HL-60 (cell line): Measurements from ENCODE around the gene NOP9.

Experiments used
- CTCF ChIP-seq: IDR thresholded peaks from one replicate; pipeline ENCODE4 v1.5.1; 2011; ENCODE audit warnings: low read length, control low read depth, inconsistent platforms; ENCODE audit not compliant: insufficient read depth
- GABPA ChIP-seq: IDR thresholded peaks from 2 replicates; pipeline ENCODE4 v1.6.1; 2012; ENCODE audit warnings: low read depth
- POLR2AphosphoS5 ChIP-seq: IDR thresholded peaks from 2 replicates; pipeline ENCODE4 v1.6.1; 2012; ENCODE audit warnings: low read depth
- REST ChIP-seq: IDR thresholded peaks from 2 replicates; pipeline ENCODE4 v1.6.1; 2012; ENCODE audit warnings: low read depth; ENCODE audit not compliant: insufficient replicate concordance

GRCh38 chr14:24307156-24307574 is 7.5 kb downstream of the NOP9 start:
- TF ChIP-seq REST (no peak), CTCF (no peak), POLR2AphosphoS5 (no peak), GABPA (no peak)
